NCI-H510A treated with DMSO at 0.1 percent for 48 hours (cell line): ENCODE data around the gene LSM7.

ENCODE experiments used
- DNase-seq: peaks from one replicate; lab custom pipeline; 2025; lab: John Stamatoyannopoulos, UW

The LSM7 gene

GRCh38 chr19:2338055-2338615, 9.7 kb upstream of the LSM7 start:
- DNase-seq = no peak

- DNase-seq = peak; percentile 62
Observed at GRCh38 chr19:2337329-2337707, 8.9 kb upstream of the LSM7 start.

GRCh38 chr19:2336528-2337328, 8.3 kb upstream of the LSM7 start:
- DNase-seq = no peak

GRCh38 chr19:2335848-2336247, 7.5 kb upstream of the LSM7 start:
- no peak for DNase-seq

DNA sequence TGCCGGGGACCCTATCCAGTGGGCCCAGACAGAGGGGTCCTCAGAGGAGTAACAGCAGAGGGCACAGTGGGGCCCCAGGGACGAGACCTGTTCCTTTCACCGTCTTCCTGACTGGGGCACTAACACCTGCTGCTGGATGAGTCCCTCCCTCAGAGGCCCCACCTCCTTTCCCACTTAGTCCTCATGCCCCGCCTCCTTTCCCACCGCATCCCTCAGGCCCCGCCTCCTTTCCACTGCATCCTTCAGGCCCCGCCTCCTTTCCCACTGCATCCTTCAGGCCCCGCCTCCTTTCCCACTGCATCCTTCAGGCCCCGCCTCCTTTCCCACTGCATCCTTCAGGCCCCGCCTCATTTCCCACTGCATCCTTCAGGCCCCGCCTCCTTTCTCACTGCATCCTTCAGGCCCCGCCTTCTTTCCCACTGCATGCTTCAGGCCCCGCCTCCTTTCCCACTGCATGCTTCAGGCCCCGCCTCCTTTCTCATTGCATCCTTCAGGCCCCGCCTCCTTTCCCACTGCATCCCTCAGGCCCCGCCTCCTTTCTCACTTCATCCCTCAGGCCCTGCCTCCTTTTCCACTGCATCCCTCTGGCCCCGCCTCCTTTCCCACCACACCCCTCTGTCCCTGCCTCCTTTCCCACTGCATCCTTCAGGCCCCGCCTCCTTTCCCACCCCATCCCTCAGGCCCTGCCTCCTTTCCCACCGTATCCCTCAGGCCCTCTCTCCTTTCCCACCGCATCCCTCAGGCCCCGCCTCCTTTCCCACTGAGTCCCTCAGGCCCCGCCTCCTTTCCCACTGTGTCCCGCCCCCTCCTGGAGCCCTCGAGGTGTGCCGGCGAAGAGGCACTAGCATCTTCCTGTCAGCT, 6.8 kb upstream of the LSM7 start:
- DNase-seq = no peak

- no peak for DNase-seq
Observed at GRCh38 chr19:2334426-2334825, 6.0 kb upstream of the LSM7 start.

GRCh38 chr19:2333807-2334211, 5.4 kb upstream of the LSM7 start:
- DNase-seq = no peak

- peak; percentile 36 for DNase-seq
Observed at GRCh38 chr19:2333027-2333806, 4.8 kb upstream of the LSM7 start.

GRCh38 chr19:2332341-2333026, 4.1 kb upstream of the LSM7 start:
- DNase-seq = no peak

GRCh38 chr19:2331601-2332246, 3.3 kb upstream of the LSM7 start:
- no peak for DNase-seq

- peak; percentile 46 for DNase-seq
Observed at GRCh38 chr19:2330632-2331284, 2.4 kb upstream of the LSM7 start.

GRCh38 chr19:2330255-2330631, 1.9 kb upstream of the LSM7 start:
- no peak for DNase-seq

GRCh38 chr19:2329501-2329916, 1.1 kb upstream of the LSM7 start:
- no peak for DNase-seq

DNA sequence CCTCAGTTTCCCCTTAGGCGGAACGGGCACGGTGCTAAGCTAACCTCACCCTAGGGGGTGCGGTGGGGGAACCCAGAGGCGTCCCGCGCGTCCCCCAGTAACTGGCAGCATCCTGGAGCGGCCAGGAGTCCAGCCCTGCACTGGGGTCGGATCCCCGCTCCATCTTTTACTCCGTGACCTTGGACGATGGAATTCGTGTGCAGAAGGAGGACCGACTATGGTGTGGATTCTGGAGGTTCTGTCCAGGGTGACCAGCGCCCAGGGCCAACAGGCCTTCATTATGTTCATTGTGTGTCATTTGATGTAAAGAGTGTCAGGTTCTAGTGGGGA, 728 bp upstream of the LSM7 start:
- DNase-seq = no peak

DNA sequence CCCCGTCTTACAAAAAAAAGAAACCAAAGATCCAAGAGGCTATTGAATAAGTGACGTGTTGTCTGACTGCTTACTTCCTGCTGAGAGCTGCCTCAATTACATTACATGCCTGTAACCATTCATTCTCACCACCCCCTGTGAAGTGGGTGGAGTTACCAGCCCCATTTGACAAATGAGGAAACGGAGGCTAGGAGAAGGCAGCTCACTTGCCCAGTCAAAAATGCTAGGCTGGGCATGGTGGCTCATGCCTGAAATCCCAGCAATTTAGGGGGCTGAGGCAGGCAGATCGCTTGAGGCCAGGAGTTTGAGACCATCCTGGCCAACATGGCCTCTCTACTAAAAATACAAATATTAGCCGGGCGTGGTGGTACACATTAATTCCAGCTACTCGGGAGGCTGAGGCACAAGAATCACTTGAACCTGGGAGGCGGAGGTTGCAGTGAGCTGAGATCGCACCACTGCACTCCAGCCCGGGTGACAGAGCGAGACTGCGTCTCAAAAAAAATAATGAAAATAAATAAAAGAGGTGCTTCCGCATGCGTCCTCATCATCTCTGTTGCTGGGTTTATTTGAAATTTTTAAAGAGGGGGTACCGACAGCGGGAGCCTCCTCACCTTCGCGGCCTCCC, 499 bp downstream of the LSM7 start:
- peak; percentile 64 for DNase-seq

- DNase-seq = no peak
Observed at GRCh38 chr19:2326699-2327360, 1.6 kb downstream of the LSM7 start.

DNA sequence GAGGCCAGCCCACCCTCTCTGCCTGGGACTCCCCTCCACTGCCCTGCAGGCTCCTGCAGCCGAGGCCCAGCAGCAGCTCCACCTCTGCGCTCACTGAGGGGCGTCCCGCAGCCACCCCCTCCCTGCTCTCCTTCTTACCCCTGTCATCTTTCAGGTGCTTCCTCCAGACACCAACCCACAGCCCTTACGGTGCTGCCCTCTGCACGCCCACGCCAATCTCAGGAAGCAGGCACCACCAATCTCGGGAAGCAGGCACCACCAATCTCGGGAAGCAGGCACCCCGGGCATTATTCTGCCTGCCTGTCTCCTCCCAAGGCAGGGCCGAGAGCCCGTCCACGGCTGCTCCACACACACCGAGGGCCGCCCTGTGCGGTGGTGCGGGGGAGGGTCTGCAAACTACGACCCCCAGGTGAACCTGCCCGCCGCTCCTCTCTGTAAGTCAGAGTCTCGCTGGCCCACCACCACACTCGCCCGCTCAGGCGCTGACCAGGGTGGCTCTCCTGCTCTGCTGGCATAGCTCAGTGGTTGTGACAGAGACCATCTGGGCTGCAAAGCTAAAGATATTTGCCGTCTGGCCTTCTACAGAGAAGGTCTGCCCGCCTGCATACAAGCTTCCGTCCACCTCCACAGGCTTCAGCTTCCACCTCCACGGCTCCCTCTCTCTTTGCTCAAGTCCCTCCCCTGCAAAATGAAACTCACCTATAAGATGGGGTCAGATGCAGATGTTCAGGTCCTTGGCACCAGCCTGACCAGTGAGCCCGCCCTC, 2.9 kb downstream of the LSM7 start:
- DNase-seq = no peak

GRCh38 chr19:2324220-2324948, 4.0 kb downstream of the LSM7 start:
- no peak for DNase-seq
